Adipocyte (in vitro differentiated cells): Measurements from ENCODE around the gene KDM8.

ENCODE experiments used
- DNase-seq: peaks from one replicate; pipeline ENCODE4 v3.0.0-alpha.2; 2015; ENCODE audit warnings: low read depth
- H3K27me3 ChIP-seq: replicated peaks from 2 replicates; pipeline ENCODE4 v1.7.0; 2013; ENCODE audit warnings: mild to moderate bottlenecking, low read length, moderate library complexity; ENCODE audit not compliant: control insufficient read depth, insufficient read depth
- H3K36me3 ChIP-seq: 2 replicates; pipeline ENCODE4 v1.7.0; 2013; ENCODE audit warnings: low read length, mild to moderate bottlenecking, moderate library complexity; ENCODE audit not compliant: control insufficient read depth, insufficient read depth, severe bottlenecking
- H3K4me1 ChIP-seq: 2 replicates; pipeline ENCODE4 v1.7.0; 2013; ENCODE audit warnings: mild to moderate bottlenecking, low read length, moderate library complexity; ENCODE audit not compliant: control insufficient read depth, insufficient read depth
- H3K4me3 ChIP-seq: 2 replicates; pipeline ENCODE4 v1.7.0; 2013; ENCODE audit warnings: mild to moderate bottlenecking, low read length, moderate library complexity
- H3K9ac ChIP-seq: 2 replicates; pipeline ENCODE4 v1.7.0; 2013; ENCODE audit warnings: mild to moderate bottlenecking, low read length, moderate library complexity
- H3K9me3 ChIP-seq: 2 replicates; pipeline ENCODE4 v1.7.0; 2013; ENCODE audit warnings: mild to moderate bottlenecking, low read length, moderate library complexity; ENCODE audit not compliant: control insufficient read depth

Gene KDM8

GRCh38 chr16:27233731-27234130 lies 30.4 kb downstream of the KDM8 start:
- Histone ChIP-seq H3K4me1 (peaks cover 11% of the 10 kb centered on the region), H3K9ac (peak overlapping the region; percentile 3), H3K36me3 (no peaks in the 10 kb centered on the region), H3K9me3 (no peaks in the 10 kb centered on the region), H3K27me3 (no peaks in the 10 kb centered on the region), H3K4me3 (no peak overlapping the region)
- DNase-seq: no peak

- DNase-seq: no peak
- Histone ChIP-seq H3K4me3 (no peak overlapping the region), H3K4me1 (peaks cover 11% of the 10 kb centered on the region), H3K27me3 (no peaks in the 10 kb centered on the region), H3K9ac (peak overlapping the region; percentile 3), H3K9me3 (no peaks in the 10 kb centered on the region), H3K36me3 (no peaks in the 10 kb centered on the region)
Measured at GRCh38 chr16:27234171-27234570, 30.8 kb downstream of the KDM8 start.

GRCh38 chr16:27234603-27235002 lies 31.3 kb downstream of the KDM8 start:
- no peak overlapping the region for H3K9ac ChIP-seq
- H3K36me3 ChIP-seq: no peaks in the 10 kb centered on the region
- DNase-seq: no peak
- no peak overlapping the region for H3K4me3 ChIP-seq
- peaks cover 11% of the 10 kb centered on the region for H3K4me1 ChIP-seq
- H3K9me3 ChIP-seq: no peaks in the 10 kb centered on the region
- no peaks in the 10 kb centered on the region for H3K27me3 ChIP-seq

DNA sequence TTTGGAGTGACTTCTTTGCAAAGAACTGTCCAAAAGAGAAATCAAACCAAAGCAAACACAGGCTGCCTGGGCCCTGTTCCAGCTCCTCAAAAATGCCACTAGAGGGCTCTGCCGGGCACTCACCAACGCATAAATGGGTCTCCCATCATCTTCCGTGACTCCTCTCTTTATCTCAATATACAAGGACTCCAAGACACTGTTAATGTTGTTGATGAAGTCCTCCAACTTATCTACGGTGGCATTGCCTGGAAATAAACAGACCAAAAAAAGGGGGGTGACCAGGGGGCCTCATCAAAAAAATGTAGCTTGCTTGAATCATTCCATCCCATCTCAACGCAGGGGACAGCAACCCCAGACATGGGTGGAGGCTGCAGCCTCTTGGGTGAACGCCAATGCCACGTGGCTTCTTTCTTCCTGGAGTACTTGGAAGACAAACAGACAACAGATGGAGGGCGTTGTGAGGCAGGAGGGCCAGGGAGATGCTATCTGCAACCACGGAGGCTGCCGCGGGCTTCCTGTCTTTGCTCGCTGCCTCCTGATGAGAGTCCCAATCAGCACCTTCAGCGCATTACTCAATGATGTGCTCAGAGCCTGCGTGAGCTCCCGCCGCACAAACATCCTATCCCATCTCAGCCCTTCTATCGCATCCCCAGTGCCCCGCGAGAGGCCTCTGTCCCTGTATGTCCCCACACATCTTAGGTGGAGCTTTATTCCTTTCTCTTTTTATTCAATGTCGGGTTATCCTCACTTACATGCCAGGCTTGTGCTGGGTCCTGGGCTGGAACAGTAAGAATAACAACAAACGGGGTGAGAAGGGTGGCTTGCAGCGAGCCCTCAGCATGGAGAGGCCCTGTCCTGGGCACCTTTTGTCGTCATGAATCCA lies 32.0 kb downstream of the KDM8 start:
- Histone ChIP-seq H3K27me3 (no peaks in the 10 kb centered on the region), H3K9ac (peak overlapping the region; percentile 37), H3K9me3 (no peaks in the 10 kb centered on the region), H3K4me3 (peak overlapping the region; percentile 10), H3K4me1 (peaks cover 11% of the 10 kb centered on the region), H3K36me3 (no peaks in the 10 kb centered on the region)
- peak; percentile 84 for DNase-seq

GRCh38 chr16:27235938-27236245 lies 32.6 kb downstream of the KDM8 start:
- Histone ChIP-seq H3K27me3 (no peaks in the 10 kb centered on the region), H3K36me3 (no peaks in the 10 kb centered on the region), H3K4me1 (peaks cover 16% of the 10 kb centered on the region), H3K9ac (peak overlapping the region; percentile 37), H3K9me3 (no peaks in the 10 kb centered on the region), H3K4me3 (no peak overlapping the region)
- DNase-seq: no peak

GRCh38 chr16:27236635-27237218 lies 33.4 kb downstream of the KDM8 start:
- Histone ChIP-seq H3K9ac (no peak overlapping the region), H3K27me3 (no peaks in the 10 kb centered on the region), H3K4me1 (peaks cover 23% of the 10 kb centered on the region), H3K36me3 (no peaks in the 10 kb centered on the region), H3K4me3 (no peak overlapping the region), H3K9me3 (no peaks in the 10 kb centered on the region)
- no peak for DNase-seq

DNA sequence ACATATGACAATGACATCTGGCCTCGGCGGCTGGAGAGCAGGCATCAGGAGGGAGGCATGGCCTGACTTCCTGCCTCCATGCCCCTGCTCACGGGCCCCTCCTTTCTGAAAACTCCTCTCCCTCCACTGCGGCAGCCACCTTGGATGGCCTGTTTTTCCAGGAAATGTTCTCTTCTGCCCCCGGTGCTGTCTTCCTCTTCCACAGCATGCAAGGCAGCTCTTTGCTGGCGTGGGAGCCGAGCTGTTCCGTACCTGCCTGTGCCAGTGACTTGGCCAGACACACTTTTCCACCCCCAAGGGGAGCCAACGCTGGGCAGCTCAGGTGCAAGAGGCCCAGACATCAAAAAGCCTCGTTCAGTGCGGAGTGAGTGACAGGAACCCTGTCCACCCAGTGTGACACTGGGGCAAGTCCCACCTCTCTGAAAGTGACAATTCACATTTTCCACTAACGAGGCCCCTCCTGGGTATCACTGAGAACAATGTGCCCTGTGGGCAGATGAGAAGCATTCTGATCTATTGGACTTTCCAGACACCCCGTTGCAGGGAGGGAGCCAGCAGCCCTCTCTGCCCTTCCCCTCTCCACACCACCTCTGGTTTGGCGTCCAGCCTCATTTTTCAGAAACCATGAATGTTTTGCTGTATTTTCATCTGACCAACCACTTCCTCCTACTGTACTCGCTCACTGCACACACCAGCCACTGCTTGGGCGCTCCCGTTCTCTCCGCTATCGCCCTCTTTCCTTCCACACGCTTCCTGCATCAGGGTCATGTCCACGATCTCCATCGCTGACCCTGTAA lies 34.1 kb downstream of the KDM8 start:
- H3K27me3 ChIP-seq: no peaks in the 10 kb centered on the region
- H3K36me3 ChIP-seq: no peaks in the 10 kb centered on the region
- peaks cover 26% of the 10 kb centered on the region for H3K4me1 ChIP-seq
- no peak overlapping the region for H3K4me3 ChIP-seq
- H3K9ac ChIP-seq: no peak overlapping the region
- no peaks in the 10 kb centered on the region for H3K9me3 ChIP-seq
- no peak for DNase-seq

- no peak for DNase-seq
- Histone ChIP-seq H3K9ac (no peak overlapping the region), H3K27me3 (no peaks in the 10 kb centered on the region), H3K36me3 (no peaks in the 10 kb centered on the region), H3K4me3 (no peak overlapping the region), H3K9me3 (no peaks in the 10 kb centered on the region), H3K4me1 (peaks cover 33% of the 10 kb centered on the region)
Measured at GRCh38 chr16:27238016-27238587, 34.8 kb downstream of the KDM8 start.

- Histone ChIP-seq H3K9me3 (no peaks in the 10 kb centered on the region), H3K4me3 (no peak overlapping the region)
Measured at GRCh38 chr16:27238591-27238990, 35.3 kb downstream of the KDM8 start.

DNA sequence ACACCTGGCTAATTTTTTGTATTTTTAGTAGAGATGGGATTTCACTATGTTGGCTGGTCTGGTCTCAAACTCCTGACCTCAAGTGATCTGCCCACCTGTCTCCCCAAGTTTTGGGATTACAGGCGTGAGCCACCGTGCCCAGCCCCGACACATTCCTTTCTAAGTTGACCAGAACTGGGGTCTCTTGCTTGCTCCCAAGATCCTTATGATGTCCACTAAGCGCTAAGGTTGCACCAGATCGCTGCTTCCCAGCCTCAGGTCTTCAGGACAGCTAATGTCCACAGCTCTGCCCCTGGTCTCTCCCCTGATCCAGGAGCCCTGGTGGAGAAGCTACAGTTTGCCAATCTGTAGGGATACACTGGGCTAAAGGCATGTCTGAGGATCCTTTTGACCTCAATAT lies 35.7 kb downstream of the KDM8 start:
- no peaks in the 10 kb centered on the region for H3K36me3 ChIP-seq
- no peaks in the 10 kb centered on the region for H3K27me3 ChIP-seq
- H3K4me1 ChIP-seq: peaks cover 42% of the 10 kb centered on the region
- H3K4me3 ChIP-seq: no peak overlapping the region
- no peak for DNase-seq
- H3K9me3 ChIP-seq: no peaks in the 10 kb centered on the region
- no peak overlapping the region for H3K9ac ChIP-seq

More at GRCh38 chr16:27238591-27238990, 35.3 kb downstream of the KDM8 start:
- H3K36me3 ChIP-seq: no peaks in the 10 kb centered on the region
- H3K27me3 ChIP-seq: no peaks in the 10 kb centered on the region
- DNase-seq: no peak
- H3K9ac ChIP-seq: no peak overlapping the region
- peaks cover 38% of the 10 kb centered on the region for H3K4me1 ChIP-seq
